ENCODE measurements around the gene SNCAIP.

DNA sequence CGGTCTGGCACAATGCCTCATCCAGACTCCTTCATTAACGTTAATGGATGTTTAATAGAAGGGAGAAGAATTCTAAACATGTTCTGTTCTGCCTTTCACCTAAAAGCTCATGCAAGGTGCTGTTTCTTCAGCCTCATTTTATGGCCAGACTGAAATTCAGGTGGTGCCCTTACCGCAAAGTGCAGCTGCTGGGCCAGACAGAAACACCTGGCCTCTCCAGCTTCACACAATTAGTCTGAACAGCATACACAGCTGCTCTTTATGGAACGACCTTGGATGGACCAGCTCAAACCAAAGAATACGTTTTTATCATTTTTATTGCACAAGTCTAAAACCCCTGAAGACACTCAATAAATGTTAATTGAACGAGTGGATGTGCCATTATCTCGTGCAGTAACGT, 4.6 kb downstream of the SNCAIP start:
- TF ChIP-seq EZH2 (IDR thresholded peaks at IDR 0.05; ENCODE audit: insufficient read depth, poor library complexity, severe bottlenecking), result no peak
- TF ChIP-seq EZH2phosphoT487 (IDR thresholded peaks at IDR 0.05; ENCODE audit: insufficient read depth, low read depth), result no peak

All from GM23248 (cell line).